ENCODE data around the gene AFF2. TPM values are rescaled to one million over a fixed set of nuclear protein-coding genes. Genes with fewer than 3 reads are reported as not detected.

AFF2 gene
- total and polyA plus RNA-seq, 11 donors, result under 0.01 to 0.83 (median 0.07) TPM

GRCh38 chrX:148794350-148794749 is 293.9 kb downstream of the AFF2 start:
- intact Hi-C loops (cut with DNase I), result no loop called here
- Histone ChIP-seq H3K4me3 (no peak overlapping the region), H3K27me3 (peaks cover 0 to 1% (median 0%) of the 10 kb centered on the region in 9 donors), H3K9me3 (no peaks in the 10 kb centered on the region), H3K4me1 (no peaks in the 10 kb centered on the region), H3K36me3 (no peaks in the 10 kb centered on the region), H3K27ac (no peak overlapping the region)
- DNase-seq (no peak), ATAC-seq (no peak)
- TF ChIP-seq CTCF (IDR thresholded peaks at IDR 0.05), result no peak
- no peak for TF ChIP-seq POLR2A (IDR thresholded peaks at IDR 0.05)

GRCh38 chrX:148804579-148805355 is 304.4 kb downstream of the AFF2 start:
- 63 to 79% (median 75%) methylated on average over 8 of the region's 8 CpGs for WGBS, 4 donors
- no peak overlapping the region for H3K27ac ChIP-seq
- H3K4me3 ChIP-seq, result no peak overlapping the region
- intact Hi-C loops (cut with DNase I), result no loop called here
- no peaks in the 10 kb centered on the region for H3K9me3 ChIP-seq
- no peaks in the 10 kb centered on the region for H3K4me1 ChIP-seq
- no peaks in the 10 kb centered on the region for H3K36me3 ChIP-seq
- ATAC-seq (no peak), DNase-seq (no peak)
- TF ChIP-seq CTCF (IDR thresholded peaks at IDR 0.05) (no peak), POLR2A (IDR thresholded peaks at IDR 0.05) (no peak)
- H3K27me3 ChIP-seq, result no peaks in the 10 kb centered on the region

GRCh38 chrX:148806145-148806870 is 305.9 kb downstream of the AFF2 start:
- no peak for DNase-seq
- Histone ChIP-seq H3K4me1 (no peaks in the 10 kb centered on the region), H3K27ac (no peak overlapping the region), H3K9me3 (no peaks in the 10 kb centered on the region), H3K36me3 (no peaks in the 10 kb centered on the region), H3K4me3 (no peak overlapping the region), H3K27me3 (no peaks in the 10 kb centered on the region)
- no peak for ATAC-seq
- intact Hi-C loops (cut with DNase I), result no loop called here
- TF ChIP-seq CTCF (IDR thresholded peaks at IDR 0.05), result no peak
- no peak for TF ChIP-seq POLR2A (IDR thresholded peaks at IDR 0.05)
- 72 to 86% (median 80%) methylated on average over 17 of the region's 17 CpGs for WGBS, 4 donors

- Histone ChIP-seq H3K27me3 (no peaks in the 10 kb centered on the region), H3K9me3 (no peaks in the 10 kb centered on the region), H3K4me3 (no peak overlapping the region), H3K27ac (no peak overlapping the region), H3K4me1 (no peaks in the 10 kb centered on the region), H3K36me3 (no peaks in the 10 kb centered on the region)
- WGBS, 4 donors, result 40 to 50% (median 46%) methylated on average over 6 of the region's 6 CpGs
- intact Hi-C loops (cut with DNase I), result no loop called here
- DNase-seq (no peak), ATAC-seq (no peak)
- TF ChIP-seq CTCF (IDR thresholded peaks at IDR 0.05) (no peak), POLR2A (IDR thresholded peaks at IDR 0.05) (no peak)
Observed at GRCh38 chrX:148808833-148809232, 308.4 kb downstream of the AFF2 start.
